T-helper 1 cell (primary cell): ENCODE measurements around the gene PNPLA1.
A peak's percentile ranks its signal among the peaks of the same experiment; 100 is the strongest.

Experiments
- DNase-seq, 5 donors: peaks; one replicate each; pipeline ENCODE4 v3.0.0-alpha.2; 2012 to 2020

Gene PNPLA1

GRCh38 chr6:36289281-36289878 is 19.5 kb downstream of the PNPLA1 start:
- no peak for DNase-seq

GRCh38 chr6:36290668-36291620 is 21.1 kb downstream of the PNPLA1 start:
- DNase-seq: no peak

- DNase-seq: no peak
Observed at GRCh38 chr6:36292170-36292569, 22.3 kb downstream of the PNPLA1 start.

GRCh38 chr6:36296240-36296639 is 26.4 kb downstream of the PNPLA1 start:
- DNase-seq: no peak

GRCh38 chr6:36297051-36297450 is 27.2 kb downstream of the PNPLA1 start:
- no peak for DNase-seq

GRCh38 chr6:36297511-36297910 is 27.7 kb downstream of the PNPLA1 start:
- DNase-seq: no peak

GRCh38 chr6:36298027-36298426 is 28.2 kb downstream of the PNPLA1 start:
- no peak for DNase-seq

- DNase-seq: no peak
Observed at GRCh38 chr6:36301085-36301658, 31.3 kb downstream of the PNPLA1 start.

GRCh38 chr6:36301781-36302180 is 31.9 kb downstream of the PNPLA1 start:
- DNase-seq: no peak

GRCh38 chr6:36302227-36302976 is 32.5 kb downstream of the PNPLA1 start:
- DNase-seq: peak; percentile 70 to 95 (median 88)

- no peak for DNase-seq
Observed at GRCh38 chr6:36305885-36306284, 36.0 kb downstream of the PNPLA1 start.

- no peak for DNase-seq
Observed at GRCh38 chr6:36306375-36306774, 36.5 kb downstream of the PNPLA1 start.

- DNase-seq: no peak
Observed at GRCh38 chr6:36308514-36308913, 38.7 kb downstream of the PNPLA1 start.

- DNase-seq: no peak
Observed at GRCh38 chr6:36309203-36309602, 39.3 kb downstream of the PNPLA1 start.

- DNase-seq: no peak
Observed at GRCh38 chr6:36309900-36310299, 40.0 kb downstream of the PNPLA1 start.

GRCh38 chr6:36312854-36313648 is 43.2 kb downstream of the PNPLA1 start:
- no peak for DNase-seq

- DNase-seq: no peak
Observed at GRCh38 chr6:36313649-36313936, 43.7 kb downstream of the PNPLA1 start.

- no peak for DNase-seq
Observed at GRCh38 chr6:36314221-36315014, 44.6 kb downstream of the PNPLA1 start.

- no peak for DNase-seq
Observed at GRCh38 chr6:36315921-36316320, 46.1 kb downstream of the PNPLA1 start.

- DNase-seq: no peak
Observed at GRCh38 chr6:36317623-36318022, 47.8 kb downstream of the PNPLA1 start.

- DNase-seq: no peak
Observed at GRCh38 chr6:36318690-36319435, 49.0 kb downstream of the PNPLA1 start.
